ENCODE data around the gene MS4A6A. TPM values are rescaled to one million over a fixed set of nuclear protein-coding genes. Genes with fewer than 3 reads are reported as not detected.

Gene MS4A6A
- total RNA-seq, 1 experiment from 2014 or later, result 0.52 TPM

GRCh38 chr11:60175860-60176275, 7.0 kb downstream of the MS4A6A start:
- DNase-seq (ENCODE audit: low read depth, low spot score) (no peak), ATAC-seq (no peak)
- no peak overlapping the region for H3K9ac ChIP-seq (ENCODE audit: low read length)

More at GRCh38 chr11:60175860-60176275, 7.0 kb downstream of the MS4A6A start:
- no peaks in the 10 kb centered on the region for H3K9me2 ChIP-seq (ENCODE audit: insufficient read depth)
- H4K20me1 ChIP-seq (ENCODE audit: insufficient read depth), result no peaks in the 10 kb centered on the region
- H3K9me3 ChIP-seq (ENCODE audit: control insufficient read depth in 1 of 2, insufficient read depth in 1 of 2, low read depth in 1 of 2, low read length in 2 of 2), result no peaks in the 10 kb centered on the region
- no peaks in the 10 kb centered on the region for H3K4me1 ChIP-seq (ENCODE audit: control insufficient read depth in 1 of 2, insufficient read depth in 2 of 2, low read length in 2 of 2)
- no peaks in the 10 kb centered on the region for H3K27me3 ChIP-seq (ENCODE audit: insufficient read depth, low read length)
- H3K4me3 ChIP-seq (replicated peaks in 1 of 2; ENCODE audit: low read depth in 1 of 2, low read length in 2 of 2), result no peak overlapping the region
- H3K79me2 ChIP-seq (ENCODE audit: insufficient read depth, low read length), result no peaks in the 10 kb centered on the region
- intact Hi-C loops (cut with micrococcal nuclease), result no loop called here
- no peak overlapping the region for H3K4me2 ChIP-seq (ENCODE audit: low read length)
- ChIA-PET CTCF (no interaction called here), RAD21 (ENCODE audit: low non-redundant PET in 1 of 2, low total read pairs in 2 of 2, uncharacterized antibody in 2 of 2, unreplicated experiment in 2 of 2) (no interaction called here), POLR2A (no interaction called here)
- no TSS peak for BruUV-seq (replicated peaks)
- TF ChIP-seq ZBTB33 (IDR thresholded peaks at IDR 0.05; ENCODE audit: extremely low read depth, insufficient replicate concordance, low read length), result no peak
- no peak for TF ChIP-seq SIN3A (IDR thresholded peaks at IDR 0.05; ENCODE audit: low read depth)
- TF ChIP-seq ELF1 (IDR thresholded peaks at IDR 0.05; ENCODE audit: borderline replicate concordance, low read depth), result no peak
- TF ChIP-seq CEBPB (IDR thresholded peaks at IDR 0.05; ENCODE audit: low read depth), result no peak
- TF ChIP-seq ATF3 (IDR thresholded peaks at IDR 0.05), result no peak
- TF ChIP-seq POLR2A (IDR thresholded peaks at IDR 0.05; ENCODE audit: borderline replicate concordance, extremely low read depth, insufficient read depth, insufficient read length), result no peak
- no peak for TF ChIP-seq EGR1 (IDR thresholded peaks at IDR 0.05; ENCODE audit: low read depth)
- no peak for TF ChIP-seq CTCF (IDR thresholded peaks at IDR 0.05 in 2 of 3, conservative IDR thresholded peaks at IDR 0.05 in 1 of 3; ENCODE audit: borderline replicate concordance in 1 of 3, insufficient read depth in 1 of 3, low read depth in 2 of 3, low read length in 2 of 3)
- H3K27ac ChIP-seq (ENCODE audit: low read depth, low read length), result no peak overlapping the region
- H2AFZ ChIP-seq (ENCODE audit: low read depth, low read length, poor library complexity, severe bottlenecking), result no peak overlapping the region
- no peaks in the 10 kb centered on the region for H3K36me3 ChIP-seq (ENCODE audit: control insufficient read depth in 1 of 2, insufficient read depth in 2 of 2, low read length in 2 of 2)

Data from HCT116 (cell line).